Tibial nerve (tissue), 4 donors: ENCODE measurements around the gene B3GALNT2. TPM values are rescaled to one million over a fixed set of nuclear protein-coding genes. Genes with fewer than 3 reads are reported as not detected.

Experiments
- DNase-seq, 2 donors: peaks; one replicate each; pipeline ENCODE4 v3.0.0-alpha.2; 2019; ENCODE audit warnings: low spot score in 2 of 2
- H3K27ac ChIP-seq, 4 donors: fragments of 200-600 bp; sonication (generic) in 3 of 4; one replicate each; pipeline ENCODE4 v1.5.1; 2017 to 2019; ENCODE audit warnings: mild to moderate bottlenecking in 1 of 4
- H3K27me3 ChIP-seq, 2 donors: fragments of 200-600 bp; sonication (generic) in 1 of 2; one replicate each; pipeline versions ENCODE4 v1.5.1 to v1.6.0; 2017 to 2019
- H3K36me3 ChIP-seq, 3 donors: fragments of 200-600 bp; sonication (generic); one replicate each; pipeline ENCODE4 v1.5.1; 2018 to 2019
- H3K4me1 ChIP-seq, 4 donors: fragments of 200-600 bp; sonication (generic) in 3 of 4; one replicate each; pipeline ENCODE4 v1.5.1; 2017 to 2019
- H3K4me3 ChIP-seq, 4 donors: fragments of 200-600 bp; sonication (generic) in 3 of 4; one replicate each; pipeline ENCODE4 v1.5.1; 2017 to 2019; ENCODE audit warnings: mild to moderate bottlenecking in 1 of 4, moderate library complexity in 1 of 4
- H3K9me3 ChIP-seq, 4 donors: fragments of 200-600 bp; sonication (generic) in 3 of 4; one replicate each; pipeline ENCODE4 v1.5.1; 2017 to 2019
- EP300 ChIP-seq, 2 donors: sonication (generic); formaldehyde crosslinking; IDR thresholded peaks; one replicate each; pipeline ENCODE4 v1.6.1; 2017; ENCODE audit warnings: antibody characterized with exemption in 2 of 2, mild to moderate bottlenecking in 1 of 2
- POLR2A ChIP-seq, 2 donors: fragments of 450-650 bp; IDR thresholded peaks; one replicate each; pipeline ENCODE4 v1.6.1; 2017; ENCODE audit warnings: antibody characterized with exemption in 2 of 2, mild to moderate bottlenecking in 2 of 2, moderate library complexity in 2 of 2
- WGBS, 2 donors: methylation state at CpG; one replicate each; pipeline ENCODE4 v1.1.5; 2018; 5-methylcytosine and 5-hydroxymethylcytosine counted together
- total RNA-seq, 4 donors: library from RNA; depleted of rRNA; stranded (reverse); fragments of >200 nt; gene quantifications; one replicate each; pipeline ENCODE4 v1.1.0, GENCODE V29; 2016
- TF ChIP-seq, protein P1 (sequence below), 5 experiments: fragments of 200-600 bp in 3 of 5; fragments of 450-650 bp in 2 of 5; sonication (generic) in 3 of 5; IDR thresholded peaks; one replicate each; pipeline ENCODE4 v1.5.1; 2016 to 2019; ENCODE audit warnings: antibody characterized with exemption in 5 of 5, mild to moderate bottlenecking in 3 of 5, moderate library complexity in 2 of 5

The B3GALNT2 gene
- total RNA-seq, 4 donors from 2014 or later = 17.0 to 27.3 (median 18.1) TPM

DNA sequence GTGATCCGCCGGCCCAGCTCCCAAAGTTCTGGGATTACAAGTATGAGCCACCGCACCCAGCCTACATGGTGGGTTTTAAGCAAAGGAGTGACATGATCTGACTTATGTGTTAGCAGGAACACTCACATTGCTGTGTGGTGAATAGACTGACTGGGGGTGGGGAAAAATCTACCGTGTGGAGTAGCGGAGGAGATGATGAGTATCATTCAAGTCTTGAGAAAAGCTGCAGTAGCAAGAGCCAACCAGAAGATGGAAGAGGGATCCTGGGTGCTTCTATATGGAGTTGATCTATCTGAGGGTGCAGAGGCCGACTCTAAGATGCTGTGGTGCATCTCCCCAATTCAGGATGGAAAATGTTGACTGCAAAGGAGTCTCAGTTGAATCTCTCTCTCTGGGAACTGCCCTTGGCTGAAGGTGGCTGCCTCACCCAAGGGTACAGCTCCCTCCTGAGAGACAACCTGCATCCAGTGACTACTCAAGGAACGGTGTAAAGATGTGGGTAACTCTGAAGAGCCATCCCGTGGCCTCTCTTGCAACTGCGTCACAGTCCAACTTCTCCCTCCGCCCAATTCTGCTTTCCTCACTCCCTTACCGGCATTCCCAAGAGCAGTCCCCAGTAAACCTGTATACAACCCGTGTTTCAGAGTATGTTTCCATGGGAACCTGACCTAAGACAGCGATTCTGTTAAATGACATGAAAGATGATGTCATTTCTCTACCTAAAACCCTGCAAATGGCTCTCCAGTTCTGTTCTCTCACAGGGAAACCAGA, 7.4 kb upstream of the B3GALNT2 start:
- no peaks in the 10 kb centered on the region for H3K9me3 ChIP-seq
- H3K36me3 ChIP-seq = no peaks in the 10 kb centered on the region
- no peaks in the 10 kb centered on the region for H3K4me1 ChIP-seq
- H3K4me3 ChIP-seq = no peak overlapping the region
- no peak overlapping the region for H3K27ac ChIP-seq
- no peak for DNase-seq
- TF ChIP-seq, protein P1, sequence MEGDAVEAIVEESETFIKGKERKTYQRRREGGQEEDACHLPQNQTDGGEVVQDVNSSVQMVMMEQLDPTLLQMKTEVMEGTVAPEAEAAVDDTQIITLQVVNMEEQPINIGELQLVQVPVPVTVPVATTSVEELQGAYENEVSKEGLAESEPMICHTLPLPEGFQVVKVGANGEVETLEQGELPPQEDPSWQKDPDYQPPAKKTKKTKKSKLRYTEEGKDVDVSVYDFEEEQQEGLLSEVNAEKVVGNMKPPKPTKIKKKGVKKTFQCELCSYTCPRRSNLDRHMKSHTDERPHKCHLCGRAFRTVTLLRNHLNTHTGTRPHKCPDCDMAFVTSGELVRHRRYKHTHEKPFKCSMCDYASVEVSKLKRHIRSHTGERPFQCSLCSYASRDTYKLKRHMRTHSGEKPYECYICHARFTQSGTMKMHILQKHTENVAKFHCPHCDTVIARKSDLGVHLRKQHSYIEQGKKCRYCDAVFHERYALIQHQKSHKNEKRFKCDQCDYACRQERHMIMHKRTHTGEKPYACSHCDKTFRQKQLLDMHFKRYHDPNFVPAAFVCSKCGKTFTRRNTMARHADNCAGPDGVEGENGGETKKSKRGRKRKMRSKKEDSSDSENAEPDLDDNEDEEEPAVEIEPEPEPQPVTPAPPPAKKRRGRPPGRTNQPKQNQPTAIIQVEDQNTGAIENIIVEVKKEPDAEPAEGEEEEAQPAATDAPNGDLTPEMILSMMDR (IDR thresholded peaks at IDR 0.05) = no peak
- TF ChIP-seq EP300 (IDR thresholded peaks at IDR 0.05) (no peak), POLR2A (IDR thresholded peaks at IDR 0.05) (no peak)
- 69 to 70% methylated on average over 13 of the region's 13 CpGs for WGBS, 2 donors
- H3K27me3 ChIP-seq = no peaks in the 10 kb centered on the region

DNA sequence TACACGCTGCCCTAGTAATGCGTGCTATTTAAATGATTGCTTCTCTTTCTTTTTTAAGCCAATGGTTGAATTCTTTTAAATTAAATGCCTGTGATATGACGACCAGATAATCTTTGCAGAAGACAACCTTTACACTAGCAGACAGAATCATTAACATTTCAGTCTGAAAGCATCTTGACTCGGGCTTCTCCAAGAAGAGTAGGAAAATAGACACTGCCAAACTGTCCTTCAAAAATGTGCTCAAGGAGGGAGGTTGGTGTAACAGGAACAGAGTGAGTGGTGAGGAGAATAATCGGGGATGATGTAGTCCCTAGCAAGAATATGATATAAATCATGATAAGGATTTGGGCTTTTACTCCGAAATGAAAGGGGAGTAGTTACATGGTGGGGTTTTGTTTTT, 6.6 kb upstream of the B3GALNT2 start:
- Histone ChIP-seq H3K4me3 (no peak overlapping the region), H3K9me3 (no peaks in the 10 kb centered on the region), H3K4me1 (peaks cover 0 to 3% (median 0%) of the 10 kb centered on the region in 4 donors), H3K36me3 (no peaks in the 10 kb centered on the region), H3K27me3 (no peaks in the 10 kb centered on the region), H3K27ac (no peak overlapping the region)
- no peak for DNase-seq
- TF ChIP-seq, protein P1 (IDR thresholded peaks at IDR 0.05) = no peak
- 70 to 73% methylated on average over 6 of the region's 6 CpGs for WGBS, 2 donors

DNA sequence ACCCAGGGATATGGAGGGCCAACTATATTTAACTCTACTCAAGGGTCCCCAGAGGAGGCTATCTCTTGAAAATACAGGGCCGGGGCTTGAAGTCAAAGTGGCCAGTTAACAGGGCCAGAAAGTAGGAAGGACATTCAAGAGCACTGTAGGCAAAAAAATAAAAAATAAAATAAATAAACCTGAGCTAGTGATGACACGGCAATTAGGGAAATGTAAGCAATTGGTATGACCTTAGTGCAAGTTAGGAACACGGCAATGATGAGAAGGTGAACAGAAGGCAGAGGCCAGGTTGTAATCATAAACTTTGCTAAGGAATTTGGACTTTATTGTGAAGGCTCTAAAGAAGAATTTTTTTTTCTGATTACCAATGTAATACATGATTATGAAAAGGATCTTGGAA, 3.4 kb upstream of the B3GALNT2 start:
- H3K9me3 ChIP-seq = no peaks in the 10 kb centered on the region
- H3K4me3 ChIP-seq = no peak overlapping the region
- H3K36me3 ChIP-seq = no peaks in the 10 kb centered on the region
- no peaks in the 10 kb centered on the region for H3K27me3 ChIP-seq
- TF ChIP-seq POLR2A (IDR thresholded peaks at IDR 0.05) (no peak), EP300 (IDR thresholded peaks at IDR 0.05) (no peak)
- TF ChIP-seq, protein P1 (IDR thresholded peaks at IDR 0.05) = no peak
- no peak for DNase-seq
- peaks cover 0 to 12% (median 3%) of the 10 kb centered on the region in 4 donors for H3K4me1 ChIP-seq
- 75 to 87% methylated on average over 3 of the region's 3 CpGs for WGBS, 2 donors
- H3K27ac ChIP-seq = no peak overlapping the region

DNA sequence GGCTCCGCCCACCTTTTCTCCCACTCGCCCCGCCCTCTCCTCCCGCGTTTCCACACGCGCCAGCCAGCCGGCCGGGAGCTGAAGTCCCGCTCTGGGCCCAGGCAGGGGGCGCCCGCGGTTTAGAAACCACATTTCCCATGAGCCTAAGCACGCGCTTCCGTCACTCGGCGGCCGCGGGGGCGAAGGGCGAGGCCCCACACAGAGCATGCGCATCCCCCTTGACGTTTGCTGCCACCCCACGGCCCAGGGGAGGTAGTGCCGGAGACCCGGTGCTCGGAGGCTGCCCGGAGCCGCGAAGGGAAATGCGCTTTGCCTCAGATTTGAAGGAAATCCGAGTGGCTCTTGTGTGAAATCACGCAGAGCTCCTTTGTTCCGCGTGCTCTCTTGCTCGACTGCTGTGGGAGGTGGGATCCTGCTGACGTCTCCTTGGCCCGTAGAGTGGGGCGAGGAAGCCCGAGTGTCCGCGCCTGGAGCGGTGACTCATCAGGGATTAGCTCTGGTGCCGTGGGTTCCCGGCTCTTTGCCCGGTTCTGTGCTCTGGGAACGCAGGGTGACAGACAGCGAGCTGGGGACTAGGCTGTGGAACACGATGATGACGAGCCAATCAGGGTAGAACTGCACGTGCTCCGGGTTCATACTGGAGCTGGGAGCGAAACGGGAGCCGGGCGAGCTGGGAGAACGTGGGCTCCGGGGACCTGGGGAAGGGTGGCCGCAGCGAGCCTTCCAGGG, 406 bp upstream of the B3GALNT2 start:
- Histone ChIP-seq H3K27ac (peak overlapping the region; percentile 91 to 99 (median 97)), H3K27me3 (no peaks in the 10 kb centered on the region), H3K4me1 (peaks cover 0 to 17% (median 7%) of the 10 kb centered on the region in 4 donors), H3K36me3 (no peaks in the 10 kb centered on the region), H3K9me3 (no peaks in the 10 kb centered on the region), H3K4me3 (peak overlapping the region; percentile 71 to 85 (median 80))
- 0% methylated on average over 16 to 43 of the region's 61 CpGs for WGBS, 2 donors
- peak; percentile 95 to 99 for TF ChIP-seq EP300 (IDR thresholded peaks at IDR 0.05)
- TF ChIP-seq, protein P1 (IDR thresholded peaks at IDR 0.05) = peak; percentile 79 to 97 (median 97)
- TF ChIP-seq POLR2A (IDR thresholded peaks at IDR 0.05) = peak; percentile 80 to 91
- DNase-seq = peak; percentile 99
